ENCODE measurements around the gene OVCH1.

The OVCH1 gene, protein sequence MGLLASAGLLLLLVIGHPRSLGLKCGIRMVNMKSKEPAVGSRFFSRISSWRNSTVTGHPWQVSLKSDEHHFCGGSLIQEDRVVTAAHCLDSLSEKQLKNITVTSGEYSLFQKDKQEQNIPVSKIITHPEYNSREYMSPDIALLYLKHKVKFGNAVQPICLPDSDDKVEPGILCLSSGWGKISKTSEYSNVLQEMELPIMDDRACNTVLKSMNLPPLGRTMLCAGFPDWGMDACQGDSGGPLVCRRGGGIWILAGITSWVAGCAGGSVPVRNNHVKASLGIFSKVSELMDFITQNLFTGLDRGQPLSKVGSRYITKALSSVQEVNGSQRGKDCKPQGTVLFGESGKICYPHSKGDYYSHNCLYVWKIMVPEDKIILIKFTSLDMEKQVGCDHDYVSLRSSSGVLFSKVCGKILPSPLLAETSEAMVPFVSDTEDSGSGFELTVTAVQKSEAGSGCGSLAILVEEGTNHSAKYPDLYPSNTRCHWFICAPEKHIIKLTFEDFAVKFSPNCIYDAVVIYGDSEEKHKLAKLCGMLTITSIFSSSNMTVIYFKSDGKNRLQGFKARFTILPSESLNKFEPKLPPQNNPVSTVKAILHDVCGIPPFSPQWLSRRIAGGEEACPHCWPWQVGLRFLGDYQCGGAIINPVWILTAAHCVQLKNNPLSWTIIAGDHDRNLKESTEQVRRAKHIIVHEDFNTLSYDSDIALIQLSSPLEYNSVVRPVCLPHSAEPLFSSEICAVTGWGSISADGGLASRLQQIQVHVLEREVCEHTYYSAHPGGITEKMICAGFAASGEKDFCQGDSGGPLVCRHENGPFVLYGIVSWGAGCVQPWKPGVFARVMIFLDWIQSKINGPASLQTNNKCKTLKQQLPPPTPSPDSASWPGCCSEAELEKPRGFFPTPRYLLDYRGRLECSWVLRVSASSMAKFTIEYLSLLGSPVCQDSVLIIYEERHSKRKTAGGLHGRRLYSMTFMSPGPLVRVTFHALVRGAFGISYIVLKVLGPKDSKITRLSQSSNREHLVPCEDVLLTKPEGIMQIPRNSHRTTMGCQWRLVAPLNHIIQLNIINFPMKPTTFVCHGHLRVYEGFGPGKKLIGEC

GRCh38 chr12:29497588-29497987 lies at the start of gene OVCH1:
OVCH1 (minus strand) TSS chr12:29497686; CDS start chr12:29497686, 0 bp downstream.
- DNase-seq, result no peak

DNA sequence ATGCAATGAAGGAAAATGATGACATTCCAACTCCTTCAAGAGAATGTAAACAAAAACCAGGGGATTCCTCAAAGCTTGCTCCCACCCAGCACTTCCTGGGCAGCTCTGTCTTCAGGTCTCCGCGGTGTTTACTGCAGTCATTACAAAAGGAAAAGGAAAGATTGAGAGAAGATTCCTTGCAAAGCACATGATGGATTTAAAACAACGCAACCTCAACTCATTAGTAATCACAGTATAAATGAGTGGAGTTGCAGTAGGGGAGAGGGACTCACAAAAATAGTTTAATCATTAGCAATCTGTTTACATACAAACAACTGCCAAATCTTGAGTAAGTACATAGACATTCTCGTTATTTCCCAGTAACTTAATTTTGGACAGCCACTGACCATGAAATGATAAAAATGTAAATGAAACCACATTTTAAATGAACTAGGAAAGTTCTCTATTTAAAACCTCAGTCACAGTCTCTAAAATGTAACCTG lies 49.7 kb upstream of the OVCH1 start:
- no peak for DNase-seq

GRCh38 chr12:29546000-29546399 lies 48.5 kb upstream of the OVCH1 start:
- DNase-seq, result no peak

GRCh38 chr12:29545102-29545467 lies 47.6 kb upstream of the OVCH1 start:
- no peak for DNase-seq

DNA sequence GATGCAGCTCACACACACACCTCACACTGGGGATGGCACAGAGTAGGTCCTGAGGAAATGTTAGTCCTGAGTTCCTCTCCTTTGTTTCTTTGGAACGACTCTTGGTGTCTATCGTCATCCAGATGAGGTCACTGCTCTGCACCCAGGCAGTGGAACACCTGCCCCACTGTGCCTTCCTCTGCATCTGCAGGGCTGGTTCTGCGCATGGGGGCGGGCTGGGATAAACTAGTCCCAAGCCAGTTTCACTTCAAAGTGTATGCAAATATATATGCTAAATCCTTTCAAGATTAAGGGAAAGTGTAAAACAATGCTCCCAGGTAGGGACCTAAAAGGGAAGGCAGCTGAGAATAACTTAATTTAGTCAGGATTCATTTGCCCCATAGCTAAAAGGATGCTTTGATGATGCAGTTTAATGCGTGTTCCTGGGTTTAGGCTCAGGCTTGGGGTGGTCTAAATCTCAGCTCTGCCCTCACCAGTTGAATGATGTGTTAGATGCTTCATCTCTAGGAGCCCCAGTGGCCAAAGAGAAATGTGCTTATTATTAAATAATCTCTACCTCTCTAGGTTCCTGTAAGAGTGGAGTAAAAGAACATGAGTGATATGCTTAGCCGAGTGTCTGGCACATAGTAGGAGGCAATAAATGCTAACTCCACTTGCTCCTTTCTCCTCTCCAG lies 47.1 kb upstream of the OVCH1 start:
- DNase-seq, result no peak

- DNase-seq, result no peak
Observed at GRCh38 chr12:29543036-29543435, 45.5 kb upstream of the OVCH1 start.

GRCh38 chr12:29537298-29537697 lies 39.8 kb upstream of the OVCH1 start:
- no peak for DNase-seq

DNA sequence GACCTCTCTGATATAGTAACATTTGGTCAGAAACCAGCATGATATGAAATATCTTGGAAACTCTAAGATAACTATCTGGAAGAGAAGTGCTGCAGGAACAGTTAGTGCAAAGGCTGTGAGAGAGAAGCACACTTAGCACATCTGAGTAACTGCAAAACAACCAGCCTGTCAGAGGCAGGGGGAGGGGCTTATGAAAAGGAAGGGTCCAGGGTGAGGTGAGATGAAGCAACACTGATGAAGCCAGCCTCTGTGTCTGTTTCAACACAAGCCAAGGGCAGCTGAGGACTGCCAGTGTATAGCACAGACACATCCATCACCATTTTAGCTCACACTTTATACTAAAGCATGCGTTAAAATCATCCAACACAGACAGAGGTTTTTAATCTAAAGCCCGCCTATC lies 37.4 kb upstream of the OVCH1 start:
- DNase-seq, result no peak

DNA sequence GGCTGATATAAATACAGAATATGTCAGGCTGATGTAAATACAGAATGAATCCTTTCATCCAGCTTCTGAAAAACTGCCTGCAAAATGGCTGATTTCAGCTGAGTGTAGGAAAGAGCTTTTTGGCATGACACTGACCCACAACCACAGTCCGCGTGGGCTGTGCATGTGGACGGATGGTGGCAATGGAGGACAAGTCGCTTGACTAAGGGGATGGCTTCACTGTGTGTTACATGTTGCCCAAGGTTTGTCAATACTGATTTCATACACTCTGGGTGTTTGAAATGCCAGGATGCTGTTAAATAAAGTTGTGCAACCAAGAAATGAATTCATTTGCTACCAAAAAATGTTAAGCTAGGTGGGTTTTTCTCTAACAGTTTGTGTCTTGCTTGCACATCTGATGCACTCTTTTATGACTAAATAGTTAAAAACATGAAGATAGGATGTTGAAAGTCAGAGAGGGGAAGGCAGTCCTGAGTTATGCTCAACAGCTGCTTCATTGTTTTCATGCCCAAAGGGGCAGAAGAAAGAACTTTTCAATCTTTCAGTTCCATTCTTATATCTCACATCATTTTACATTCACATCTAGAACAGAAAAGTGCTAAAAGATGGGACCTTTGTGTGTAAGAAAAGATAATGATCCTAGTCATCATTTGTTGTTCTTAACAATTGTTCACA lies 36.5 kb upstream of the OVCH1 start:
- no peak for DNase-seq

DNA sequence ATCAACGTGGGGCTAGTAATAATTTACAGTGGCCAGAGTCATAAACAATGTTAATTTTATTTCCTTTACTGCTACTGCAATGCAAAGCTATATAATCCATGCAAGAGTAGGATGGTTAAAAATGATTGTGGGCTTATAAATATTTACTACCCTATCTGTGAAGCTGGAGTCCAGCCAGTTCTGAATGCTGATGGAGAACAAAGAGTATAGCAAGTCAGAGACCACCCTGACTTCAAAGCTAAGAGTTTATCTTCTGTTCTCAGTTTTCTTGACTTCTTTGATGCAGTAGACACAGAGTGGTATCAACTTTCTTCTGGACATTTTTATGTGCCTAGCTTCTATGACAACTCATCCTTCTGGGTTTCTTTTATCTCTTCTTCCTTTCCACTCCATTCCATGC lies 34.0 kb upstream of the OVCH1 start:
- no peak for DNase-seq

GRCh38 chr12:29530436-29530835 lies 33.0 kb upstream of the OVCH1 start:
- no peak for DNase-seq

DNA sequence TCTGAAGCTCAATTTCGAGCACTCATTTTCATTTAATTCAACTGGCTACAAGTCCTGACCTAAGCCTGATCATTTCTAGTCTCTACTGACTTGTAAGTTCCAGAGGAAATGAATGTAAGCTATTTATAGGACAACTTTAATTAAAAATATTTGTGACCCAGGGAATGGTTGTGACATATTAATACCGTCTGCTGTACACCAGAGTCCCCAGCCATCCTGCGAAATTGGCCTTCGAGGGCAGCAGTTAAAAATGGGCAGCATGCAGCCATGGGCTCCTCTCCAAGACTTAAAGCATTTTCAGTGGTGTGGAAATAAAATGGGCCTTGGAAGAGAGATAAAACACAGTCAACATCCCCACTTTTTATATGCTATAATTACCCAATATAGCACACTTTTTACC lies 30.7 kb upstream of the OVCH1 start:
- DNase-seq, result no peak

DNA sequence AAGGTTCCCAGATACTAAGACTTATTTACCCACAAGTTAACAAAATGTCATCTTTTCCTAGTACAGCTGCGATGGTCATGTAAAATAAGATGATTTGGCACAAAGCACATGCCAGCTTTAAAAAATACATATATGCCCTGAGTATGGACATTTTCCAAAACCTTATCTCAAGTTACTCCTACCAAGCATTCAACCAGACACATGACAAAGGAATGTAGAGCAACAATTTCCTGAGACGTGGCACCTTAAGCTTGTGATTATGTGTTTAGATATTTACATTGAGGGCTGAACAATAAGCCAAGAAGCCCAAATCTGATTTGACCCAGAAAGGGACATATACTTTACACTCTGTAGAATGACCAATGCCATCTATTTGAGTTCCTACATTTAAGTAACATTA lies 24.5 kb upstream of the OVCH1 start:
- no peak for DNase-seq

DNA sequence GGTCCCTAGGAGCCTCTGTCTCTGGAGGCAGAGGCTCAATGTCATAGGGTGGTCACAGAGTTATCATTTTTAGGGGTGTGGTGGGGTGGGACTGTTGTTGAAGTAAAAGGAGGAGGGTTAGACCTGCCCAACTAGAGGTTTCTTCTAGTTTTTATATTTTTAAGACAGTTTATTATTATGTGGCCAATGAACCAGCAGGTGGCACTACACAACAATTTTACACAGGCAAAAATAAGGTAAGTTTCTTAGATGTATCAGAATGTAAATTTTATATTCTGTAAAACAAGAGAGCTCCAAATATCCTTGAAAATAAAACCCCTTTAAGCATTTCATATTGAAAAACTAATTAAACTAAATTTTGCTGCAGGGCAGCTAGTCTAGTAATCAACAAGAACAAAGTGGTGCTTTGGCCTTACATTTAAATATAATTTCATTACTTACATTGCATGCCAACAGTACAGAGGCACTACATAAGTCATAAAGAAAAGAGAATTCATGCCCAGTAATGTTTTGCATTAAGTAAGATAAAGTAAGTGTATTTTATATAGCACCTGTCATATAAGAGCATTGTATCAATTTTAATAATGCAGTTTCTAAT lies 22.2 kb upstream of the OVCH1 start:
- no peak for DNase-seq

DNA sequence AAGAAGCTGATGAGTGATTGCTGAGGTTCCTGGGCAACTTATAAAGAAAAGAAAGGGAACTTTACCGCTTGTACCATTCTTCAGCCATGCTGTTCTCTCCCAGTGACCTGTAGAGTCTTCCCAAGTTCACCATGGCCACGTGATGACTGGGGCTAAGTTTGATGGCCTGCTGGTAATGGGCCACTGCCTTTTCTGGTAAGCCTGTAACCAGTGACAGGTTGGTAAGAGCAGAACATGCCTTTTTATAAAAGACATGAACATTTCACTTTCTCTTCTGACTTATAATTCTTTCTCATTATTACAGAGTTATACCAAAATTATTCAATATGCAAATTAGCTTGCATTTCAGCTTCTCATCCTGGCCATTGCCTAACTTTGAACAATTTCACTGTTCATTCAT lies 20.9 kb upstream of the OVCH1 start:
- no peak for DNase-seq

GRCh38 chr12:29517264-29517663 lies 19.8 kb upstream of the OVCH1 start:
- DNase-seq, result no peak

GRCh38 chr12:29516431-29516875 lies 19.0 kb upstream of the OVCH1 start:
- no peak for DNase-seq

- no peak for DNase-seq
Observed at GRCh38 chr12:29510591-29511185, 13.2 kb upstream of the OVCH1 start.

GRCh38 chr12:29509503-29509902 lies 12.0 kb upstream of the OVCH1 start:
- DNase-seq, result no peak

DNA sequence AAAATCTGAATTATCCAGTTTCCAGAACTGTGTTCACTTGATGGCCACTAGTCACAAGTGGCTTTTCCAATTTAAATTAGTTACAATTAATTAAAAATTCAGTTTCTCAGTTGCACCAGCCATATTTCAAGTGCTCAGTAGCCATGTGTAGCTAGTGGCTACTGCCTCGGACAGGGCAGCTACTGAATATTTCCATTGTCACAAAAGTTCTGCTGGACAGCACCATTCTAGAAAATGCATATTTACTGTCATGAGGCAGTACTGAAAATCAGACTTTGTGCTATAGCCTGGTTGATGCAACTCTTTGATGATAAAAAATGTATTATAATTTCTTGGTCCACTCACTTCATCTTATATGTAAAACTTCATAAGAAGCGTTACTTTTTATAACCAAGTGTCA lies 11.5 kb upstream of the OVCH1 start:
- DNase-seq, result no peak

DNA sequence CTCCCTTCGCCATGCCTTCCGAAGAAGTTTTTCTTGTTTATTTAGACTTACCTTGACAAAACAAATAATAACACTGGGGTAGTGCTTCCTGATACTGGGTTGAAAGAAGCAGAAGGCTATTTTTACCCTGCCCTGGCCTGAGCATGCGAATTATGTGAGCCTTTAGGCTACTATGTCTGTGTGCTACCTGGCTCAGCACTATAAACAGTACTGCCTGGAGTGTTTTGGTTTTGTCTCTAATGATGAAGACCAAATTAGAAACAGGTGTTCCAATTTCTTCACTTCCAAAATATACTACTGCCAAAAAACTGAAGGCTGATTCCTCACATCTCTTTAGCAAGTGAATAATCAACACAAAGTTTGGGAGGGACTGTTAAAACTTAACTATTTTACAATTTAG lies 7.6 kb upstream of the OVCH1 start:
- no peak for DNase-seq

DNA sequence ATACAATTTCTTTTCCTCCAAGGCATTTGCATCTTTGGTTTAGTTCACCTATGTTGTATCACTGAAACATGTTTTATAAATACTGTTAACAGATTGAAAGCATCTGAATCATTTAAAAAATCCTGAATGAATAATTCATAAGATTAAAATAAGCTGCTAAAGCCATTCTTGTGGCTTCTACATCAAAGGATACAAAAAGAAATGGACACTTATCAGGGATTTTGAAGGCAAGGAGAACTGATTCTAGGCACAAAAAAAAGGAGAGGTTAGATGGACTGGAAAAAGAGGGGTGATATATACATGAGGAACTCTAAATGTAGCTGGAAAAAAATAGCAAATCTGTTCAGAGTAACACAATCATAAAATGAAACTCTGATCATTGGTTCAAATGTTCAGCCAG lies 5.8 kb upstream of the OVCH1 start:
- no peak for DNase-seq

Measured in NCI-H2107 (cell line).